H4 (cell line): Measurements from ENCODE around the gene PRUNE2. TPM values are rescaled to one million over a fixed set of nuclear protein-coding genes. Genes with fewer than 3 reads are reported as not detected.

ENCODE experiments used
- DNase-seq: peaks from one replicate; pipeline ENCODE4 v3.0.0-alpha.2; 2015; ENCODE audit warnings: low spot score
- total RNA-seq: library from RNA; depleted of rRNA; stranded (reverse); fragments of >200 nt; shearing (Covaris generic); gene quantifications from 2 replicates; pipeline ENCODE4 v1.2.3, GENCODE V29; 2014; rRNA removed

PRUNE2 gene
- total RNA-seq, 1 experiment from 2014 or later: 3.9 TPM

GRCh38 chr9:76575761-76576160 is 330.2 kb downstream of the PRUNE2 start:
- DNase-seq: no peak

DNA sequence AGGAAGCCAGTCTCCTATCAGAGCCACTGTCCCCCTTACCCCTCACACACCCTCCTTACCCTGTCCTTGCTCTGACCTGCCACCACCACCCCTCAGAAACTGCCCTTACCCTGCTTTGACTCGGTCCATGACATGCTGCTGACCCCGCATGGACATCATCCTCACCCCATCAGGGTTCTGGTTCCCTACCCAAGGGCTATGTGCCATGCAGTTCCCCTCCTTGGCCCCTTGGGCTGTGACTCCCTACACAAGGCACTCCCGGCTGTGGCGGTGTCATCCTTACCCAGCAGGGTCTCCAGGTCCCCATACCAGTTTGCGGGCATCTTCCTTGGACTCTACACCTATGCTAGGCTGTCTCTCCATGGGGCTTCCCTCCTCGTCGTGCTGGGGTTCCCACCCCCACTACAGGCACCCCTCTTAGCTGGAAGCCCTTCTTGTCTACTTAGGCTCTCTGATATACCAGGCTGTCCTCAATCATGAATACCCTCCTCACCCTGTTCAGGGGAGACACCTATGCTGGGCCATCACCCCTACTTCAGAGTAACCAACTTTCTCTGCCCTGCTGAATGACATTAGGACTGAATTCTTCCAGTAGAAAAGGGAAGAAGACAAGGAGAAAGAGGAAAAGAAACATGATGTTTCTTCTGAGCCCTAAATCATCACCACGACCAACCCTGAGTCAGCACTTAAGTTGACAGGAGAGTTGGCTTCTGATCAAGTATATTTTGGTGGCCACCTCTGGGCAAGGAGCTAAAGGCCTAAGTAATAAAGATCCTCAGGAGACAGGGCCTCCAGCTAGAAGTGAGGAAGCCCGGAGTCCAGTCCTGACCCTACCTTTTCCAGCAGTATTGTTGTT is 331.8 kb downstream of the PRUNE2 start:
- no peak for DNase-seq

- DNase-seq: no peak
Observed at GRCh38 chr9:76573408-76573807, 332.5 kb downstream of the PRUNE2 start.

- DNase-seq: no peak
Observed at GRCh38 chr9:76572151-76572550, 333.8 kb downstream of the PRUNE2 start.

DNA sequence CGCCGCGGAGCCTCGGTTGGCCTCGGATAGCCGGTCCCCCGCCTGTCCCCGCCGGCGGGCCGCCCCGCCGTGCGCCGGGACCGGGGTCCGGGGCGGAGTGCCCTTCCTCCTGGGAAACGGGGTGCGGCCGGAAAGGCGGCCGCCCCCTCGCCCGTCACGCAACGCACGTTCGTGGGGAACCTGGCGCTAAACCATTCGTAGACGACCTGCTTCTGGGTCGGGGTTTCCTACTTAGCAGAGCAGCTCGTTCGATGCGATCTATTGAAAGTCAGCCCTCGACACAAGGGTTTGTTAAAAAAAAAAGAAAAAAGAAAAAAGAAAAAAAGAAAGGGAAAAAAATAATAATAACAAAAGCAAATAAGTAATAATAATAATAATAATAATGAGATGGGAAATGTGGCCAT is 334.2 kb downstream of the PRUNE2 start:
- no peak for DNase-seq

GRCh38 chr9:76571288-76571687 is 334.6 kb downstream of the PRUNE2 start:
- no peak for DNase-seq

GRCh38 chr9:76570826-76571225 is 335.1 kb downstream of the PRUNE2 start:
- DNase-seq: no peak

DNA sequence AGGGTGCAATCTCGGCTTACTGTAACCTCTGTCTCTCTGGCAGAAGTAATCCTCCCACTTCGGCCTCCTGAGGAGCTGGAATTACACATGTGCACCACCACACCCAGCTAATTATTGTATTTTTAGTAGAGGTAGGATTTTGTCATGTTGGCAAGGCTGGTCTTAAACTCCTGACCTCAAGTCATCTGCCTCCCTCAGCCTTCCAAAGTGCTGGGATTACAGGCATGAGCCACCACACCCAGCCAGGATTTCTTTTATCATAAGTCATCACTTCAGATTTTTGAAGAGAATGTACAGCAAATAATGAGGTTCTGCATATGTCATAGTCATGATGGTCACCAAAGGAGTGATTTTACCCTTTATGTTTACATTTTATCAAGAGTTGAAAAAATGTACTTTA is 338.8 kb downstream of the PRUNE2 start:
- no peak for DNase-seq

DNA sequence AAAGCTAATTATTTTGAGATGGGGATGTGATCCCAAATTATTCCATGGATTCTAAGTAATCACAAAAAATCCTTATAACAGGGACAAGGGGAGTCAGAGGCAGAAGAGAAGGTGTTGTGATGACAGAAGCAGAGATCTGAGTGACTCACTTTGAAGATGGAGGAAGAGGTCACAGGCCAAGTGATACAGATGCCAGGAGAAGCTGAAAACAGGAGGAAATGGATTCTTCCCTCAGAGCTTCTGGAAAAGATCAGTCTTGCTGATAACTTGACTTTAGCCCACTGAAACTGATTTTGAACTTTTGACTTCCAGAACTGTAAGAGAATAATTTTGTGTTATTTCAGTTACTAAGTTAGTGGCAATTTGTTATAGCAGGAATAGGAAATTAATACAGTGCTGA is 341.6 kb downstream of the PRUNE2 start:
- DNase-seq: no peak

GRCh38 chr9:76562511-76562911 is 343.4 kb downstream of the PRUNE2 start:
- DNase-seq: no peak

DNA sequence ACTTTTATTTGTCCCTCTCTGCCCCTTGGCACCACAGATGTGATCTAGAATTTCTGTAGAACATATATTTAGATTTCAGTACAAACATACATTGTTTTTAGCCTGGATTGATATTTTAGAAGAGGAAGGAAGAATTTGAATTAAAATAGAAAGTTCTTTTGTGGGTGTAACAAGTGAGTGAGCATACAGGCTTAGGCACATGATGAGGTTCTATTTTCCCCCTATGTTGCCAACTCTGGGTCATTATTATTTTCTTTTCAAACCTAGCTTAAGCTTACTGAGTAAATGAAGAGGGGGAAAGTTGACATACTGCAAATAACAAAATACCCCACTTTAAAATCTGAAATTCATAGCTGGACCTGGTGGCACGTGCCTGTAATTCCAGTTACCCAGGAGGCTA is 344.0 kb downstream of the PRUNE2 start:
- no peak for DNase-seq

Other genes with a start within 250 kb of the PRUNE2 start
- not detected in 2 replicates for gene PCA3, start 141.7 kb downstream of the PRUNE2 start, total RNA-seq
- gene FOXB2, start 113.5 kb upstream of the PRUNE2 start, total RNA-seq: not detected in 2 replicates